HS-27A (cell line): ENCODE results near the gene SSR2.

ENCODE experiments used
- DNase-seq: peaks from one replicate; pipeline ENCODE4 v3.0.0-alpha.2; 2012; ENCODE audit warnings: low read depth, missing footprints

The SSR2 gene

DNA sequence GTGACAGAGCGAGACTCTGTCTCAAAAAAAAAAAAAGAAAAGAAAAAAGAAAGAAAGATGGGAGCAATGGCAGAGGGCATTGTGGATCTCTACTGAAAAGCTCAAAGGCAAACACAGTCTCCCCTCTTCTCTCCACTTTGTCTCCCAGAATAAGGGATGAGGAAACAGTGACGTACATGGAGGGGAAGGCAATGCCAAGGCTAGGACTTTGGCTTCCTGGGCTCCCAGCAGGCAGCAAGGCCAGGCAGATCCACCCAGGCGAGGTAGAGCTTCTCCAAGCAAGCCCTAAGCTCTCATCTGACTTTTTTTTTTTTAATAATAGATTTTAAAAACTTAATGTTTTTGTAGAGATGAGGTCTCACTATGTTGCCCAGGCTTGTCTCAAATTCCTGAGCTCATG, 47.0 kb downstream of the SSR2 start:
- DNase-seq = no peak

DNA sequence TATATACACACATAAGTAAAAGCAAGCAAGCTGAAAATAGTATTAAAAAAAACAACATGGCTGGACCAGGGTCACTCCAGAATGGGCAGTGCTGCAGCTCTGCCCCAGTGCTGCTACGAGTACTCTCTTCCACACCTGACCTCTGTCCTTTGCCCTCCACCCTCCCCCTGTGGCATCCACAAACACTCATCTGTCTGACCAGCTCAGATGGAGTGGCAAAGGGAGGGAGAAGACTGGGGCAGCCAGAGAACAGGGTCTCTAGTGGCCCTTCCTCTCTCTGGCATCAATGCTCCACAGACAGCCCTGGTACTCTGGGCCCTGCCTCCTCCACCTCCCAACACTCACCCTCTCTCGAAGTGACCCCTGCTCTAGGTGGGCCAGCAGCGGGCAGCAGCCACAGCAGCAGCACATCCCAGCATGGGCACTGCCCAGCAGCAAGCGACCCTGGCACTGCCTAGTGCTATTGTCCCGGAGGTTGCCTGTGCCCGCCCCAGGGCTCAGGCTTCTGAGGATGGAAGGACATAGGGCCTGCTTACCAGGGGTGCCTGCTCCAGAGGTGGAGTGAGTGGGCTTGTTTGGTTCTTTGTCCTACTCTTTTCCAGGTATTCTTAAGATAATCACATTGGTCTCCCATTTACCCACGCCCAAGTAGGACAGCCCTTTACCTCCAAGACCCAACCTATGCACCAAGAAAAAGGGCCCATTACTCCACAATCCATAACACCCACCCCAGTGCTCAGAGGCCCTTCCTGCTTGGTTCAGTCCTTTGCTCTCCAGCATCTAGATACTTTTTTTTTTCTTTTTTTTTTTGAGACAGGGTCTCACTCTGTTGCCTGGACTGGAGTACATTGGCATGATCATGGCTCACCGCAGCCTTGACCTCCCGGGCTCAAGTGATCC, 48.6 kb downstream of the SSR2 start:
- no peak for DNase-seq

DNA sequence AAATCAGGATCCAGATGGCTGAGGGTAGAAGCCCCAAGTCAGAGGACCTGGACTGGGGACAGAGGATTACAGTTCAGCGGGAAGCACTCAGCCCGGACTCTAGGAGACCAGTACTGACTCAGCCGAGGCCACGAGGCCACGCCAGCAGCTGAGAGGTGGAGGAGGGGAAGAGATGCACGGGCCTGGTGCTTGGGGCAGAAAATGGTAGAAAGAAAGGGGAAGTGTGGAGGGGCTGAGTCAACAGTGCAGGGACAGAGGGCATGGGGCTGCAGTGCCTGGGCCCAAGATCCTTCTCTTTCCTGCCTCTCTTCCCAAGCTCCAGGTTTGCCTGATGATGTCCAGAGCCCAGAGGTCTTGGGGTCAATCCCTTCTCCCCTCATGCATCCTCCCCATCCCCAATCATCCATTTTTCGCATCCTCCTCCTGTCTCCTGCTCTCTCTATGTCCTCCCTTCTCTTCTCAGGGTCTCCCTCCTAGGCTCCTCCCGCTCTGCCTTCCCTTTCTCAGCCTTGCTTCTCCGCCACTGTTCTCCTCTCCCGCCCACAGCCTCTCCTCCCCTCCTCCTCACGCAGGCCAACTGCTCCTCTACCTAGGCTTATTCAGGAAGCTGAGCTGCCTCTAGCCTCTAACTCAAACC, 50.1 kb downstream of the SSR2 start:
- no peak for DNase-seq

DNA sequence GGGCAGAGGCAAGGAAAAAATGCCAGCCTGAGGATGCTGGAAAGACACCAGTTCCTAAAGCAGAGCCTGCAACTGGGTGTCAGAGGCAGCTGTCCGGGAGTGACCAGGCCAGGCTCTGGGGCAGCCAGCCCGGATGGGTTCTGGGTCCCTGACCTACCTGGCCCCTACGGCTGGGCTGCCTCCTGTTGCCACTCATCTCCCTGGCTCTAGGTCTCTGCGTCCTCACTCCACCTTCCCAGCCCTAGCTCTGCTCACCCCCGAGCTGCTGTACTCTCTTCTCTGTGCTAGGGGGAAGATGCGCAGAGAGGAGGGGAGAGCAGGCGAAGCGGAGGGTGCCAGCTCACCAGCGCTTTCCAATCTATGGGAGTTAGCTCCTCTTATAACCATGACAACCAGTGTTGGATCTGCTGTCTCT, 51.4 kb downstream of the SSR2 start:
- no peak for DNase-seq

DNA sequence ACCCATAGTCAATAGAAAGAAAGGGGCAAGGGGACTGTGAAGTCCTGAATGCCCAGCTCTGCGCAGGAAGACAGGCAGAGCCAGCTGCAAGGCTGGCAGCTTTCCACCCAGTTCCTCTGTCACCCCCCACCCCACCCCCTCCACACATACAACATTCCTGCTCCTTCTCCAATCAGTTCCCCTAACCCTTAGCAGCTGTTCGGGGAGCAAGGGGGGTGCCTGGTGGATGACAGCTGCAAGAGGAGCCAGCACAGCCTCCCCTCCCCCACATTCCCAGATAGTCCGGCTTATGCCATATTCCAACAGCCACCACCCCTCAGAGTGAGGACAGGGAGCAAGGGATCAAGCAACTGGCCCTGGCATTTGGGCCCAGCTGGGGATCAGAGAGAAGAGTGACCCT, 52.1 kb downstream of the SSR2 start:
- DNase-seq = no peak

DNA sequence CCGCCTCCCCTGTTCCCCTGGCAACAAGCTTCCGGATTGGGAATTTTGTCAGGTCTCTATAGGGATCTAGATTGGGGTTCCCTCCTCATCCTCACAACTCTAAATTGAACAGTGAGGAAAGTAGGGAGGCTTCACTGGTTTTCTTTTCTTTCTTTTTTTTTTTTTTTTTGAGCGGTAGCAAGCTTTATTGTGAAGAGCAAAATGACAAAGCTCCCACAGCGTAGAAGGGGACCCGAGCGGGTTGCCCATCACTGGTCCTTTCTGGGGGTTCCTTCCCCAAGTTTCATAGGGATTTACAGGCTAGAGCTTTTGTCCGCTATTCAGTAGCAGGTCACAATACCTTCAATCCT, 52.7 kb downstream of the SSR2 start:
- DNase-seq = no peak

DNA sequence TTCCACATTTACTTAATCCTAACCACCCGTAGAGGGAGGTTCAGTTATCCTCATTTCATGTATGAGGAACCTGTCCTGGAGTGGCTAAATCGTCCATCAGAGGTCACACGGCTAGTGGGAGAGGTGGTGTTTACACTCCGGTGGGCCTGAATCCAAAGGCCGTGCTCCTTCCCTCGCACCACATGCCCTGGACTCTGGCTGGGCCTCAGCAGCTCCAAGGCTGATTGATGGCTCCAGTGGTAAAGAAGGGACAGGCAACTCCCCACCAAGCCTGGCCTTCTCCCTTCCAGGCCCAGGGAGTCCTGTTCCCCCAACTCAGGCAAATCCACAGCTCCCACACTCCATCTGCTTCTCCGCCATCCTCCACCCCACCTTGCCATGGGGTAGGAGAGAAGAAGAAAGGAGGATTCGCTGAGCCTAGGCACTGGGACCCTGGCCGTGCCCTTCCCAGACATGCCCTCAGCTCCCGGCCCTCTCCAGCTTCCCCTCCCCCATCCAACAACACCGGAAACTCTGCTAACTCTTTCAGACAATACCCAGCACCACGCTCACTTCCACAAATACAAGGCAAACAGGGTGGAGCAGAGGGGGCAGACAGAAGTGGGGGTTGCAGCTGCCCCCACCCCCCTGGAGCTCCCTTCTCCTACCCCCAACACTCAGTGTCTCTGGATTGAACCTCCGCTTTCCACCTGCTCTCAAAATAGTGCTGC, 53.3 kb downstream of the SSR2 start:
- DNase-seq = no peak

DNA sequence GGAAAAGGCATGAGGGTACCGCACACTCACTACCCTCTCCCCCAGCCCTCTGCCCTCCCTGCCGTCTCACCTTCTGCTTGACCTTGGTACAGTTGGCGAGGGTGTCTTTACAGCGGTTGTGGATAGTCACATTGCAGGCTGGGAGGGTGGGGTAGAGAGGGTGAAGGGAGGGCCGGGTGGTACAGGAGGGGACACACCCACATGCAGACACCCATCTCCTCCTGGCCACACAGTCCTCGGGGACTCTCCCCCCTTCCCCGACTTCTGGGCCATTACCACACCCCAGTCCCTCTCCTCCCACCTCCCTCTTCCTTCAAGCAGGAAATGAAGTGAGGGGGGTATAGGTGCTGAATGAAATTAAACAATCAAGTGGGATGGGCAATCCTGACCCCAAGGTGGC, 54.0 kb downstream of the SSR2 start:
- no peak for DNase-seq

DNA sequence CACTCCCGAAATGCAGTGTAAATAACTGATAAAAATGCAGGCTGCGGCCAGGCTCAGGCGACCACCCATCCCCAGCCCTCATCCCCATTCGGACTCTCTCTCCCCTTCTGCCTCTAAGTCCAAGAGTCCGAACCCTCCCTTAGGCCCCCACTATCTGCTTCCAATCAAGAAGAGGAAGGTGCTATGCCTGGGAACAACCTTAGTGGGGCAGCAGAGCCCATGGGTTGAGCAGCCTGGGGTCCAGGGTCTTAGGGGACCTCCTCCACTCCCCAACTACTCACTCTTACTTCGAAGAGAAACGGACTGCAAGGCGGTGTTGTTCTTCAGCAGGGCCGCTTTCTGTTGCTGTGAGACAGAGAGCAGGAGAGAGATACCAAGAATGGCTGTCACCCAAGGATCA, 54.6 kb downstream of the SSR2 start:
- no peak for DNase-seq

DNA sequence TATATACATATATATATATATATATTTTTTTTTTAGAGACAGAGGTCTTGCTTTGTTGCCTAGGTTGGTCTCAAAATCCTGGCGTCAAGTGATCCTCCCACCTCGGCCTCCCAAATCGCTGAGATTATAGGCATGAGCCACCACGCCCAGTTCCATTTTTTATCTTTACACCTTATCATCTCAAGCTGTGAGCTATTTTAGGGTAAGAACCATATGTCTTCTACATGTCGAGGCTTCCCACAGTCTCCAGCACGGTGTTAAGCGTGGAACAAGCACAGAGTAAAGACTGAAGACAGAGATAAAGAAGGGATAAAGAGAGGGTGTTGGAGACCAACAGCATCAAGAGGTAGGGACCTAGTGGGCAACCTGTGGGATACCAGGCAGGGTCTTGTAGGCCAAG, 56.6 kb downstream of the SSR2 start:
- no peak for DNase-seq

DNA sequence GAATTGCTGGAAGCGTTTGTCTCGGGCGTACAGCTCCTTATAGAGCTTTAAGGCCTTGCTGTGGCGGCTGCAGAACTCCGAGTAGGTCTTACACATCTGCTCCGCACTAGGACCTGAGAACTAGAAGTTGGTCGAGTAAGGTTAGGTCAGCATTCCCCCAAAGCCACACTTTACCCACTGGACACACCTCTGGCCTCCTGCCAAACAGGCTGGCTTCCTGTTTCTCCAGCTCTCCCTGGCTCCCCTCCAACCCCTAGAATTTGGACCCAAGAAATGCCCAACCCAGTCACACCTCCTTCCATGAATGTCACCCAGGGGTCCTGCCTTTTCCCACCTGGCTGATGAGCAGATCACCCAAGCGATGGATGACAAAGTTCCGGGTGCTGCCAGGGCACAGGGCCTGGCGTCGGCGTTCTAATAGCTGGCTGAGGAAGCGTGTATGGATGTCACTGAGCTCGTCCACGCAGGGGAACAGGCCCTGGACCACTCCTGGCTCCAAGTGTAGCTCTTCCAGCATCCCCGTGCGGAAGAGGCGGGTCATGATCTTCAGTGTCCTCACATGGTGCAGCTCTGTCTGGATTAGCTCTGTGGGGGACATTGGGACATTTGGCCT, 58.0 kb downstream of the SSR2 start:
- no peak for DNase-seq

DNA sequence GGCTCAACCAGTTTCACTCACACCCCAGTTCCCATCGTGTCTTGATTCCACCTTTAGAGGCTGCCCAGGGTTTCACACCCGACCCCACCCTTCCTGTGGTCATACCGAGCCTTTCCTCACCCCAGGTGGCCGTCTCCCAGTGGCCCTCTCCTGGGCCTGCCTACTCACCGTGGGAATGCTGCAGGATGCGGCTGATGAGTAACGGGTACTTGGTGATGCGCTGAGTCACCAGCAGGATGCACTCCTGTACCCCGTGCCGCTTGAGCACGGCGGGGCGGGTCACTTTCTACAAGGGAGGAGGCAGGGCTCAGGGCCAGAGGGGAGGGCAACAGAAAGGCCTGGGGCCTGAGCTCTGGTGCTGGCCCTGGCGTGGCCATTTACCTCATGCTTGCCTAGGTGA, 58.8 kb downstream of the SSR2 start:
- no peak for DNase-seq

DNA sequence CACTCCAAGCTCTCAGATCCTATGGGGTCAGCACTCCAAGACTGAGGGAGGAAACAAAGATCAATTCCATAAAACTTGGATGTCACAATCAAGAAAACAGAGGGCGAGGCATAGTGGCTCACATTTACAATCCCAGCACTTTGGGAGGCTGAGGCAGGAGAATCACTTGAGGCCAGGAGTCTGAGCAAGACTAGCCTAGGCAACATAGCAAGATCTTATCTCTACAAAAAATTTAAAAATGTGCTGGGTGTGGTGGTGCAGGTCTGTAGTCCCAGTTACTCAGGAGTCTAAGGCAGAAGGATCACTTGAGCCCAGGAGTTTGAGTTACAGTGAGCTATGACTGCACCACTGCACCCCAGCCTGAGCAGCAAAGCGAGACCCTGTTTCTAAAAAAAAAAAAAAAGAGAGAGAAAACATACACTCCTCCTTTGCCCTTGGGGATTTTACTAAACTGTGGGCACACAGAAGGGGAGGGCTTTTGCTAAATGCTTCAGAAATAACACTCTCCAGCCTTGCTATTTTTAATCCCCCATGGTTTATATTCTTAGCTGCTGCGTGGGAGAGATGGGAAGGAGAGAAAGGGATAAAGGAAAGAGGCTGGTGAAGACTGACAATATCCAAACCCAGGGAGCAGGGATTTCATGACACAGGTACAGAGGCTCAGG, 60.5 kb downstream of the SSR2 start:
- no peak for DNase-seq
